Measurements from ENCODE around the gene XRCC2.
"Not testable (repeated sequence)": the region's sequence is repeated elsewhere in the genome, so short reads cannot be mapped to it uniquely, and the experiment has no call there.

The XRCC2 gene

DNA sequence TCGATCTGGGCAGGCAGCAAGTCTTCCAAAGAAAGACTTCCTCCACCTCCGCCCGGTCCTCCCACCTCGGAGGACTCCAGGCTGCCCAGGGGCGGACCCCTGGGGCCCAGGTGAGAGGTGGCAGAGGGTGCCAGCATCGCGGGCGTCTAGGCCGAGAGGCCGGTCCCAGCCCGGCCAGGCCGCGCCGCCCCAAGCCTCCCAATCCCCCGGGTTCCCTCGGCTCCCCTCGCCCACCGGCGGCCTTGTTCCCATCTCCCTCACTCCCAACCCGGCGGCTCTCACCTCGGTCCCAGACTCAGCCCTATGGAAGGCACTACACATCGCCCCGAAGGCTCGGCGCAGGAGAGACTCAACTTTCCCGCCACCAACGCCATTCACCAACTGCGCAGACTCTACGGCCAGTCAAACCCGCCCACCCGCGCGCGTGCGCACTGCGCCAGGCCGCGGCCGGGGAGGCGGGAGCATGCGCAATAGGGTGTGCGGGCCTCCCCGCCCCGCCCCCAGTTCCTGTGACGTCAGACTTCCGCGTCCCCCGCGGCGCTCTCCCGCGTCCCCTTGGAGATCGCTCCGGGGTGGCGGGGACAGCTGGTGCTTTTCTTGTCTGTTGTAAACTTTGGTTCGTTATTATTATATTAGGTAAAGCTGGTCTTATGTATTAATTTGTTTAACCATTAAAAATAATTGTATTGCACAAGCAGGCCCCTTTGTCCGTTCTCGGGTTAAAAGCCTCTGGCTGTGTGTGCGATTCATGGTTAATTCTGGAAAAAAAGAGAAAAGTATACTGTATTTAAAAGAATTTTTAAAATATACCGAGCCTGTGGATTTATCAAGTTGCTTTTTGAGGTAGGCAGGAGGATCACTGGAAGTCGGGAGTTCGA lies at the start of gene XRCC2:
Gene XRCC2 (minus strand): TSS at position 383 of the 878 bp plus-strand sequence. CDS start 62 bp downstream, at position 321.
- peak within 1 kb of the TSS; percentile 54 for H3K27ac ChIP-seq (ENCODE audit: low read length)
- no peaks in the 10 kb centered on the region for H3K9me3 ChIP-seq (ENCODE audit: insufficient read depth, low read depth, low read length)
- H3K4me3 ChIP-seq (ENCODE audit: low read length), result peak within 1 kb of the TSS; percentile 87
- H3K9ac ChIP-seq (ENCODE audit: low read depth, low read length), result peak within 1 kb of the TSS; percentile 99
- no peaks in the 10 kb centered on the region for H3K4me1 ChIP-seq (ENCODE audit: insufficient read depth, low read length)
- H3K36me3 ChIP-seq (ENCODE audit: insufficient read depth, low read depth, low read length), result peaks cover 20% of the 10 kb centered on the region; the same call in 1 of the 2 replicates
- H3K27me3 ChIP-seq (ENCODE audit: insufficient read depth, low read length), result no peaks in the 10 kb centered on the region

DNA sequence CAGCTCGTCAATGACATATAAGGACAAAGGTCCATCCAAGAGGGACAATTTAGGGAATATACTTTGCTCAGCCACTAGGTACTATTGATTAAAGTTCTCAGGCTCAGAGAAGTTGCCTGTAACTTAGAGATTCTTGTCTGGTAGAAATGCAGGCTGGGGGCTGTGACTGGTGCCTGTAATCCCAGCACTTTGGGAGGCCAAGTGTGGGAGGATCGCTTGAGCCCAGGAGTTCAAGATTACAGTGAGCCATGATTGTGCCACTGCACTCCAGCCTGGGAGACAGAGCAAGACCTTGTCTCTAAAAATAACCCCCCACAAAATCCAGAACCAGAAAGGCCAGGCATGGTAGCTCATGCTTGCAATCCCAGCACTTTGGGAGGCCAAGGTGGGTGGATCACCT lies 47.4 kb upstream of the XRCC2 start:
- no peaks in the 10 kb centered on the region for H3K4me1 ChIP-seq (ENCODE audit: insufficient read depth, low read length)
- no peaks in the 10 kb centered on the region for H3K27me3 ChIP-seq (ENCODE audit: insufficient read depth, low read length)
- no peak overlapping the region for H3K27ac ChIP-seq (ENCODE audit: low read length)
- no peak overlapping the region for H3K4me3 ChIP-seq (ENCODE audit: low read length)
- no peaks in the 10 kb centered on the region for H3K36me3 ChIP-seq (ENCODE audit: insufficient read depth, low read depth, low read length)
- no peaks in the 10 kb centered on the region for H3K9me3 ChIP-seq (ENCODE audit: insufficient read depth, low read depth, low read length)
- no peak overlapping the region for H3K9ac ChIP-seq (ENCODE audit: low read depth, low read length)

DNA sequence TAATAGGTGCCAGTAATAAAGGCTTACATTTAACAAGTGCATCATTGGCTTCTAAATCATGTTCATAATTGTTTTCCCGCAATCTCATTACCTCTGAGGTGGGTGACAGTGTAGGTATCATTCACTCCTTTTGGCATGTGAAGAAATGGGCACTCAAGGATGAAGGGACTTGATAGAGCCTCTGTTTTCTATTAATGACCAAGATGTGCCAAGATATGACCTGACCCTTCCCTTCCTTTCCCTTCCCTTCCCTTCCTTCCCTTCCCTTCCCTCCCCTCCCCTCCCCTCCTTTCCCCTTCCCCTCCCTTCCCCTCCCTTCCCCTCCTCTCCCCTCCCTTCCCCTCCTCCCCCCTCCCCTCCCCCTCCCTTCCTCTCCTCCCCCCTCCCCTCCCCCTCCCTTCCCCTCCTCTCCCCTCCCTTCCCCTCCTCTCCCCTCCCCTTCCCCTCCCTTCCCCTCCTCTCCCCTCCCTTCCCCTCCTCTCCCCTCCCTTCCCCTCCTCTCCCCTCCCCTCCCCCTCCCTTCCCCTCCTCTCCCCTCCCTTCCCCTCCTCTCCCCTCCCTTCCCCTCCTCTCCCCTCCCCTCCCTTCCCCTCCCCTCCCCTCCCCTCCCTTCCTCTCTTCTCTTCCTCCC lies 36.6 kb upstream of the XRCC2 start:
- not testable (repeated sequence) for H3K4me3 ChIP-seq (ENCODE audit: low read length); H3K27me3 ChIP-seq (ENCODE audit: insufficient read depth, low read length); H3K4me1 ChIP-seq (ENCODE audit: insufficient read depth, low read length); H3K27ac ChIP-seq (ENCODE audit: low read length); H3K9me3 ChIP-seq (ENCODE audit: insufficient read depth, low read depth, low read length); H3K36me3 ChIP-seq (ENCODE audit: insufficient read depth, low read depth, low read length); H3K9ac ChIP-seq (ENCODE audit: low read depth, low read length)

DNA sequence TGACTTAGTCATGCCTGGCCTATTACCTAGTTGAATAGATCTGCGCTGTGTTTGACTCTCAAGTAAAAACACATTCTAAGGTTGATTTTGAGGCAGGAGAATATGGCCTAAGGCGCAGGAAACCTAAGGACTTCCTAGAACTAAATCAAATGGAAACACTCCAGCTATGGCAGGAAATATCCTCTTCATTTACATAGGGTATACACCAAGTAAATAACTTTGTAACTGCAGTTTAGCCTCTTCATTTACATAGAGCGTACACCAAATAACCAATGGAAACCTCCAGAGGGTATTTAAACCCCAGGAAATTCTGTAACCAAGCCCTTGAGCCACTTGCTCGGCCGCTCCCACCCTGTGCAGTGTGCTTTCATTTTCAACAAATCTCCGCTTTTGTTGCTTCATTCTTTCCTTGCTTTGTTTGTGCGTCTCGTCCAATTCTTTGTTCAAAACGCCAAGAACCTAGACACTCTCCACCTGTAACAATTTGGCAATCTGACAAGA lies 35.6 kb upstream of the XRCC2 start:
- Histone ChIP-seq H3K4me1 (ENCODE audit: insufficient read depth, low read length) (0 out of 2 replicates have a peak, but pooled peaks cover 4% of the 10 kb centered on the region), H3K9ac (ENCODE audit: low read depth, low read length) (no peak overlapping the region), H3K36me3 (ENCODE audit: insufficient read depth, low read depth, low read length) (no peaks in the 10 kb centered on the region), H3K9me3 (ENCODE audit: insufficient read depth, low read depth, low read length) (no peaks in the 10 kb centered on the region), H3K27me3 (ENCODE audit: insufficient read depth, low read length) (no peaks in the 10 kb centered on the region), H3K27ac (ENCODE audit: low read length) (no peak overlapping the region), H3K4me3 (ENCODE audit: low read length) (no peak overlapping the region)

DNA sequence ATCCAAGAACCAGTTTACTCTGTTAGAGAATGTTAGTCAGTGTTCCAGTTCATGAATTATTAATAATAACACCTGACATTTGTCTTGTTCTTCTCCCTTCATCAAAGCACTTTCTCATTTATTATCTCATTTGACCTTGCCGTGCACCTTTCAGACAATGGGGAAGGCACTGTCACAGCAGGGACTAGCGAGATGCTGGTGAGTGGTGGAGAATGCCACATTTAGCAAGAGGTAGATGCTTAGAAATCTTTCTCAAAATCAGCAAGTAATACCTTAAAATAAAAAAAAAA lies 34.2 kb upstream of the XRCC2 start:
- peaks cover 4% of the 10 kb centered on the region for H3K9me3 ChIP-seq (ENCODE audit: insufficient read depth, low read depth, low read length)
- H3K4me3 ChIP-seq (ENCODE audit: low read length), result no peak overlapping the region
- H3K27ac ChIP-seq (ENCODE audit: low read length), result no peak overlapping the region
- H3K36me3 ChIP-seq (ENCODE audit: insufficient read depth, low read depth, low read length), result no peaks in the 10 kb centered on the region
- no peaks in the 10 kb centered on the region for H3K27me3 ChIP-seq (ENCODE audit: insufficient read depth, low read length)
- H3K4me1 ChIP-seq (ENCODE audit: insufficient read depth, low read length), result 0 out of 2 replicates have a peak, but pooled peaks cover 5% of the 10 kb centered on the region
- no peak overlapping the region for H3K9ac ChIP-seq (ENCODE audit: low read depth, low read length)

DNA sequence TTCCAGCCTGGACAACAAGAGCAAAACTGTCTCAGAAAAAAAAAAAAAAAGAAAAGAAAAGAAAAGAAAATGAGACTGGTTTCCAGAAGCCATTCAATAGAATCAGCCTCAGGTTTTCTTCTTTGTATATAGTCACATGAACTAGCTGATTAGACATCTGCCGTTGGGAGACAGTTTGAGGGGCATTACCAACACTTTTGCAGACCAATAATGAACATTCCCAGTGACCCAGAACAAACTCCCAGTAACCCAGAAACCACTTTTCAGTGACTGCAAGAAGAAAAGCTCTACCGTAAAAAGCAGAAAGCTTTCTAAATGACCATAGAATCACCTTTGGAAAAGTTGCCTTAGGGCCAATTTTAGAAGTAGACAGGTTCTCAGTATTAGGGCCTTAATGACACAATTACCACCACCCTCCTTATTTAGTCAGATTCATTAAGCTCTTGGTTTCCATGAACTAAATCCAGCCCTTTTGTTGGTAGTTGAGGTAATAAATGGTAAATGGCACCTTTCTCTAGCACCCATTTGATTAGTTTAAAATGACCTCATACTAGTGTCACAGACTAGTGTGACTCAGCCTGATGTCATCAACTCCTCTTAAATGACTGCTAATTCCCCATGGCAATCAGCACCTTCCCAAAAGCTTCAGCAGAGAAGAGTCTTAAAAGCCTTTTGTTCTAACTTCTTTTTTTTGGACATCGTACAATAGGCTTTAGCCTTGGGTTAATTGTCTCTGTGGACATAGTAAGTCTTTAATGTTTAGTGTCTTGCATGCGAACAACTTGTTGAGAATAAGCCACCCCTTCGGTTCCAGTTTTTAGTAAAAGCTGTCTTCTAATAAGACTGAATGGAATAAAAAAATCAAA lies 33.6 kb upstream of the XRCC2 start:
- H3K9me3 ChIP-seq (ENCODE audit: insufficient read depth, low read depth, low read length), result peaks cover 10% of the 10 kb centered on the region
- H3K27ac ChIP-seq (ENCODE audit: low read length), result no peak overlapping the region
- no peaks in the 10 kb centered on the region for H3K27me3 ChIP-seq (ENCODE audit: insufficient read depth, low read length)
- no peak overlapping the region for H3K9ac ChIP-seq (ENCODE audit: low read depth, low read length)
- H3K36me3 ChIP-seq (ENCODE audit: insufficient read depth, low read depth, low read length), result no peaks in the 10 kb centered on the region
- no peak overlapping the region for H3K4me3 ChIP-seq (ENCODE audit: low read length)
- H3K4me1 ChIP-seq (ENCODE audit: insufficient read depth, low read length), result 0 out of 2 replicates have a peak, but pooled peaks cover 5% of the 10 kb centered on the region

DNA sequence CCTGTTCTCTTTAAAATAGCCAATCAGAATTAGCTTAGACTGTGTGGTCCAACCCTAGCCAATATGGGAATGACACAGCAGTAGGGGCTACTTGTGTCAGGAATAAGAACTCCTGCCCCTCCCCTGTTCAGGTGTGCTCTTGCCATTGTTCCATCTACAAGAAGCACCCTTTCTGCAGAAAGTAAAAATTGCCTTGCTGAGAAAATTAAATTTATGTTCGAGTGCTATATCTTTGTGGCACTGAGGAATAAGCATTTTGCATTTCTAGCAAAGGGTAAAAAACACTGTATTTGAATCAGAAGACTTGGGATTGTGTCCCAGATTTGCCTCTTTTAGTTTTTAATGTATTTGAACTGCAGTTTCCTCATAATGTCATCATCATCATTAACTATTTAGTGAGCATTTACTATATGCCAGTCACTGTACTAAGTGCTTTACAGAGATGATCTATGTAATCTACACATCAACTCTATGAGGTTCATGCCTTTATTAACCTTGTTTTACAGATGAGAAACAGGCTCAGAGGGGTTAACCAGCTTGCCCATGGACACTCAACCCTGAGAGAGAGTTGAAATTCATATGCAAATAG lies 28.9 kb upstream of the XRCC2 start:
- Histone ChIP-seq H3K36me3 (ENCODE audit: insufficient read depth, low read depth, low read length) (no peaks in the 10 kb centered on the region), H3K9me3 (ENCODE audit: insufficient read depth, low read depth, low read length) (peaks cover 15% of the 10 kb centered on the region), H3K27me3 (ENCODE audit: insufficient read depth, low read length) (no peaks in the 10 kb centered on the region), H3K27ac (ENCODE audit: low read length) (no peak overlapping the region), H3K4me1 (ENCODE audit: insufficient read depth, low read length) (0 out of 2 replicates have a peak, but pooled peaks cover 5% of the 10 kb centered on the region), H3K4me3 (ENCODE audit: low read length) (no peak overlapping the region), H3K9ac (ENCODE audit: low read depth, low read length) (no peak overlapping the region)

DNA sequence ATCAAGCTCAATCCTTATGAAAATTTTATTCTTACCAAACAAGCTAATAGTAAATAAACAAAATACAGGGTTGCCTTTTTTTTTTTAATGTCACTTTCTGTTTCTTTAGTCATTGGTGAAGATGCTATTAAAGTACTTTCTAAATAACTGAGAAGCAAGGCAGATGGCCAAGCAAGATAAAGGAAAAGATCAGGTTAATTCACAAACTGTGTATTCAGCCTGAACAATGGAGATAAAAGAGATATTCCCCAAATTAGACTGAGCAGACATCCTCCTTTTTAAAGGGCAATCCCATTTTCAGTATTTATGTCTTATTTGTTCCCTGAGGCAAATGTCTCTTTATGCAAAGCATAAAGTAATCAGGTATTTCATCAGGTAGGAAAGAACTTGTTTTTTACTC lies 23.1 kb upstream of the XRCC2 start:
- no peak overlapping the region for H3K9ac ChIP-seq (ENCODE audit: low read depth, low read length)
- no peaks in the 10 kb centered on the region for H3K36me3 ChIP-seq (ENCODE audit: insufficient read depth, low read depth, low read length)
- no peaks in the 10 kb centered on the region for H3K27me3 ChIP-seq (ENCODE audit: insufficient read depth, low read length)
- H3K27ac ChIP-seq (ENCODE audit: low read length), result no peak overlapping the region
- peaks cover under 1% of the 10 kb centered on the region; the same call in 1 of the 2 replicates for H3K9me3 ChIP-seq (ENCODE audit: insufficient read depth, low read depth, low read length)
- H3K4me1 ChIP-seq (ENCODE audit: insufficient read depth, low read length), result no peaks in the 10 kb centered on the region
- H3K4me3 ChIP-seq (ENCODE audit: low read length), result no peak overlapping the region

DNA sequence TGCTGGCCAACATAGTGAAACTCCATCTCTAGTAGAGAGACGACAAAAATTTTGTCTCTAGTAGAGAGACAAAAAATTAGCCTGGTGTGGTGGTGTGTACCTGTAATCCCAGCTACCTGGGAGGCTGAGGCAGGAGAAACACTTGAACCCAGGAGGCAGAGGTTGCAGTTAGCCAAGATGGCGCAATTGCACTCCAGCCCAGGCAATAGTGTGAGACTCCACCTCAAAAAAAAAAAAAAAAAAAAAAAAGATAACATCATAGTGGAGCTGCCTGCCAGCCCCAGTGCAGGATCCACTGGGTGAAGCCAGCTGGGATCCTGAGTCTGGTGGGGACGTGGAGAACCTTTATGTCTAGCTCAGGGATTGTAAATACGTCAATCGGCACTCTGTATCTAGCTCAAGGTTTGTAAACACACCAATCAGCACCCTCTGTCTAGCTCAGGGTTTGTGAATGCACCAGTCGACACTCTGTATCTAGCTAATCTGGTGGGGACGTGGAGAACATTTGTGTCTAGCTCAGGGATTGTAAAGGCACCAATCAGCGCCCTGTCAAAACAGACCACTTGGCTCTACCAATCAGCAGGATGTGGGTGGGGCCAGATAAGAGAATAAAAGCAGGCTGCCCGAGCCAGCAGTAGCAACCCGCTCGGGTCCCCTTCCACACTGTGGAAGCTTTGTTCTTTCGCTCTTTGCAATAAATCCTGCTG lies 21.5 kb upstream of the XRCC2 start:
- not testable (repeated sequence) for H3K4me1 ChIP-seq (ENCODE audit: insufficient read depth, low read length); H3K4me3 ChIP-seq (ENCODE audit: low read length); H3K9ac ChIP-seq (ENCODE audit: low read depth, low read length); H3K27me3 ChIP-seq (ENCODE audit: insufficient read depth, low read length); H3K27ac ChIP-seq (ENCODE audit: low read length); H3K9me3 ChIP-seq (ENCODE audit: insufficient read depth, low read depth, low read length); H3K36me3 ChIP-seq (ENCODE audit: insufficient read depth, low read depth, low read length)

DNA sequence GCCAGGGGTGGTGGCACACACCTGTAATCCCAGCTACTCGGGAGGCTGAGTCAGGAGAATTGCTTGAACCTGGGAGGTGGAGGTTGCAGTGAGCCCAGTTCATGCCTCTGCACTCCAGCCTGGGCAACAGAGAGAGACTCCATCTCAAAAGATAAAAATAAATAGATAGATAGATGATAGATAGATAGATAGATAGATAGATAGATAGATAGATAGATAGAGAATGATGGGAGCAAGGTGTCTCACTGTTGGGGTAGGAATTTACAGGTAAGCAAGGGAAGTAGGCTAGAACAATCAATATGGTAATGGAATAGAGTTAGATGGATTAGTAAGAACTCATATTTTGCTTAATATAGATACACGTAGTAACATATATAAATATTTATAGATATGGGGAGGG lies 16.3 kb upstream of the XRCC2 start:
- H3K27me3 ChIP-seq (ENCODE audit: insufficient read depth, low read length); H3K4me1 ChIP-seq (ENCODE audit: insufficient read depth, low read length); H3K27ac ChIP-seq (ENCODE audit: low read length); H3K9ac ChIP-seq (ENCODE audit: low read depth, low read length); H3K36me3 ChIP-seq (ENCODE audit: insufficient read depth, low read depth, low read length); H3K4me3 ChIP-seq (ENCODE audit: low read length); H3K9me3 ChIP-seq (ENCODE audit: insufficient read depth, low read depth, low read length): not testable (repeated sequence)

DNA sequence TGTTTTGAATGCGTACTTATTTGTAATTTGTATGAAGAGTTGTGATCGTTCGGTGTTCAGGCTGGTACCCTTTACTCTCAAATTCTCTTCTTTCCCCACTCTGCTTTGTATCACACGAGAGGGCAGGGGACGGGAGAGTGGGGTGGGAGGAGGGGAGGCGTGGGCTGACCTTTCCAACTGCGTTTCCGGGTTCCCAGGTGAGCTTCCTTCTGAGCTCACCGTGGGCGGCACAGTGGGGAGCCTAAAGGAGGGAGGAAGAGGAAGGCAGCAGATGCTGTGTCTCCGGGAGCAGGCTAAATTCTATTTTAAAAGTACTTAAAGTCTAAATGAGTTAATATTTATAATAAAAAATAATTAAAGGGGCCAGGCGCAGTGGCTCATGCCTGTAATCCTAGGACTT lies 7.4 kb upstream of the XRCC2 start:
- H3K9me3 ChIP-seq (ENCODE audit: insufficient read depth, low read depth, low read length), result no peaks in the 10 kb centered on the region
- H3K9ac ChIP-seq (ENCODE audit: low read depth, low read length), result no peak overlapping the region
- H3K4me1 ChIP-seq (ENCODE audit: insufficient read depth, low read length), result no peaks in the 10 kb centered on the region
- H3K27ac ChIP-seq (ENCODE audit: low read length), result no peak overlapping the region
- no peaks in the 10 kb centered on the region for H3K27me3 ChIP-seq (ENCODE audit: insufficient read depth, low read length)
- H3K36me3 ChIP-seq (ENCODE audit: insufficient read depth, low read depth, low read length), result no peaks in the 10 kb centered on the region
- no peak overlapping the region for H3K4me3 ChIP-seq (ENCODE audit: low read length)
